Activated CD8-positive, alpha-beta T cell treated with anti-CD3 and anti-CD28 coated beads for 36 hours (primary cell): Measurements from ENCODE around the gene TSR2. TPM values are rescaled to one million over a fixed set of nuclear protein-coding genes. Genes with fewer than 3 reads are reported as not detected.
"Not testable (repeated sequence)": the region's sequence is repeated elsewhere in the genome, so short reads cannot be mapped to it uniquely, and the experiment has no call there.

Source experiments
- ATAC-seq: fragments of 200-7000 bp; cut with Tn5 transposase; one replicate; pipeline ENCODE4 v1.10.0; 2021; ENCODE audit warnings: mild to moderate bottlenecking, moderate library complexity
- CTCF ChIA-PET: fragments of 350-600 bp; sonication (Branson Sonifier 250); formaldehyde crosslinking; loops from one replicate; lab custom pipeline; 2021; ENCODE audit warnings: antibody characterized with exemption; lab: Charles Lee
- POLR2A ChIA-PET: fragments of 350-600 bp; sonication (Branson Sonifier 250); formaldehyde crosslinking; loops from one replicate; lab custom pipeline; 2021; ENCODE audit warnings: antibody characterized with exemption; lab: Charles Lee
- DNase-seq: peaks from one replicate; pipeline ENCODE4 v3.0.0-alpha.2; 2020
- H3K27ac Mint-ChIP-seq: one replicate; pipeline ENCODE4 v1.8.0; 2021; ENCODE audit warnings: mild to moderate bottlenecking, mixed read lengths
- H3K27me3 Mint-ChIP-seq: one replicate; pipeline ENCODE4 v1.8.0; 2021; ENCODE audit warnings: mixed read lengths
- H3K36me3 Mint-ChIP-seq: one replicate; pipeline ENCODE4 v1.8.0; 2021; ENCODE audit warnings: low read depth, mixed read lengths
- H3K4me1 Mint-ChIP-seq: one replicate; pipeline ENCODE4 v1.8.0; 2021; ENCODE audit warnings: low read depth, mixed read lengths
- H3K4me3 Mint-ChIP-seq: one replicate; pipeline ENCODE4 v1.8.0; 2021; ENCODE audit warnings: mild to moderate bottlenecking, moderate library complexity, mixed read lengths
- H3K9me3 Mint-ChIP-seq: one replicate; pipeline ENCODE4 v1.8.0; 2021; ENCODE audit warnings: mixed read lengths
- CTCF ChIP-seq: fragments of 200-600 bp; IDR thresholded peaks from one replicate; pipeline ENCODE4 v1.8.0; 2022; ENCODE audit warnings: antibody characterized with exemption, mild to moderate bottlenecking
- intact Hi-C: fragments of 100-400 bp; cut with micrococcal nuclease; formaldehyde crosslinking; loops from one replicate; pipeline ENCODE4 v1.10.0; 2022
- total RNA-seq, 2 experiments: library from RNA; stranded (reverse); gene quantifications; one replicate each; pipeline ENCODE4 v1.2.3, GENCODE V29; 2021

TSR2 gene
- total RNA-seq, 2 experiments from 2014 or later, result 31.2 to 32.5 TPM

- POLR2A ChIA-PET, result no interaction called here
- H3K27ac Mint-ChIP-seq, result no peak overlapping the region
- no peaks in the 10 kb centered on the region for H3K9me3 Mint-ChIP-seq
- no peak overlapping the region for H3K4me3 Mint-ChIP-seq
- peaks cover 2% of the 10 kb centered on the region for H3K27me3 Mint-ChIP-seq
- CTCF ChIA-PET, result no interaction called here
- ATAC-seq, result no peak
- no peak for DNase-seq
- no peaks in the 10 kb centered on the region for H3K4me1 Mint-ChIP-seq
- no peaks in the 10 kb centered on the region for H3K36me3 Mint-ChIP-seq
- no peak for TF ChIP-seq CTCF
- intact Hi-C loops, result no loop called here
Observed at GRCh38 chrX:54483946-54484345, 43.7 kb downstream of the TSR2 start.

- H3K36me3 Mint-ChIP-seq, result no peaks in the 10 kb centered on the region
- no peaks in the 10 kb centered on the region for H3K4me1 Mint-ChIP-seq
- intact Hi-C loops, result no loop called here
- POLR2A ChIA-PET, result no interaction called here
- H3K4me3 Mint-ChIP-seq, result no peak overlapping the region
- TF ChIP-seq CTCF, result no peak
- CTCF ChIA-PET, result no interaction called here
- no peak for DNase-seq
- H3K9me3 Mint-ChIP-seq, result no peaks in the 10 kb centered on the region
- ATAC-seq, result no peak
- peaks cover 2% of the 10 kb centered on the region for H3K27me3 Mint-ChIP-seq
- H3K27ac Mint-ChIP-seq, result no peak overlapping the region
Observed at GRCh38 chrX:54484666-54485065, 44.5 kb downstream of the TSR2 start.

- H3K36me3 Mint-ChIP-seq, H3K4me1 Mint-ChIP-seq, H3K4me3 Mint-ChIP-seq, CTCF ChIA-PET, H3K9me3 Mint-ChIP-seq, H3K27ac Mint-ChIP-seq, DNase-seq, POLR2A ChIA-PET, intact Hi-C loops, ATAC-seq, H3K27me3 Mint-ChIP-seq: not testable (repeated sequence)
Observed at GRCh38 chrX:54489819-54490218, 49.6 kb downstream of the TSR2 start.

- Mint-ChIP-seq H3K4me3 (no peak overlapping the region), H3K27ac (no peak overlapping the region), H3K4me1 (peaks cover 2% of the 10 kb centered on the region), H3K9me3 (no peaks in the 10 kb centered on the region), H3K36me3 (no peaks in the 10 kb centered on the region), H3K27me3 (peaks cover 15% of the 10 kb centered on the region)
- POLR2A ChIA-PET, result no interaction called here
- TF ChIP-seq CTCF, result no peak
- intact Hi-C loops, result no loop called here
- no peak for ATAC-seq
- no peak for DNase-seq
- CTCF ChIA-PET, result no interaction called here
Observed at GRCh38 chrX:54492340-54492739, 52.1 kb downstream of the TSR2 start.

- TF ChIP-seq CTCF, result no peak
- Mint-ChIP-seq H3K27me3 (peaks cover 23% of the 10 kb centered on the region), H3K36me3 (no peaks in the 10 kb centered on the region), H3K9me3 (no peaks in the 10 kb centered on the region), H3K4me1 (peaks cover 2% of the 10 kb centered on the region), H3K27ac (no peak overlapping the region), H3K4me3 (peak overlapping the region; percentile 27)
- intact Hi-C loops, result no loop called here
- no peak for ATAC-seq
- CTCF ChIA-PET, result no interaction called here
- POLR2A ChIA-PET, result no interaction called here
- no peak for DNase-seq
Observed at GRCh38 chrX:54494166-54494988, 54.2 kb downstream of the TSR2 start.

Other genes with a start within 250 kb of the TSR2 start
- under 1 TPM; 0.45 to 0.47 TPM for gene WNK3, start 82.4 kb upstream of the TSR2 start, total RNA-seq
- gene FGD1, start 55.8 kb downstream of the TSR2 start, total RNA-seq, result under 1 TPM; 0.07 TPM
- 10 to 100 TPM; 65.4 to 69.6 TPM for gene GNL3L, start 89.8 kb downstream of the TSR2 start, total RNA-seq